Mononuclear cell (primary cell): ENCODE results near the gene MTAP. TPM values are rescaled to one million over a fixed set of nuclear protein-coding genes. Genes with fewer than 3 reads are reported as not detected.

Source experiments
- H3K27me3 ChIP-seq: 2 replicates; pipeline ENCODE4 v1.6.0; 2011; ENCODE audit warnings: low read length, control low read depth; ENCODE audit not compliant: insufficient read depth
- H3K4me1 ChIP-seq: 2 replicates; pipeline ENCODE4 v1.5.1; 2011; ENCODE audit warnings: mild to moderate bottlenecking, low read length, control low read depth; ENCODE audit not compliant: insufficient read depth
- H3K4me3 ChIP-seq: 2 replicates; pipeline ENCODE4 v1.5.1; 2011; ENCODE audit warnings: mild to moderate bottlenecking, low read length, moderate library complexity
- H3K9me3 ChIP-seq: 2 replicates; pipeline ENCODE4 v1.5.1; 2011; ENCODE audit warnings: low read depth, mild to moderate bottlenecking, control low read depth, low read length
- total RNA-seq: library from RNA; depleted of rRNA; stranded (reverse); fragments of >200 nt; gene quantifications from one replicate; pipeline ENCODE4 v1.2.3, GENCODE V29; 2012

MTAP gene
- total RNA-seq, 1 donor, result 11.9 TPM

DNA sequence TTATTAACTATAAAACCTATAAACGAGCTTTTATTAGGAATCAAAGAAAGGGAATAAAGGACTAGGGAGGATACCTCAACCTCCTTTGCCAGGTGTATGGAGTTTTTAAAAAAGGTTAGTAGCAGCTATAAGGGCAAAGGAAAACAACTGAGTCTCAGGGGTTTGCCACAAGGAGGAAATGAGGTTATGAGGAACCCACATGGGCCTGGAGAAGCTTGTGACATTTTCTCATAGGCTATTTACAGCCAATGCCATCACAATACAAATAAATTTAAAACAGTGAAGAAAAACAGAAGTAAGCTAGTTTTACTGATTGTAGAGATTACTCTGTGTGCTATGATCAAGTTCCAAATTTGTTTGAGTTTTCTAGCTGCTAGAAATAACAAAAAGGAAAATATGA, 99.1 kb downstream of the MTAP start:
- H3K27me3 ChIP-seq, result no peaks in the 10 kb centered on the region
- H3K4me1 ChIP-seq, result no peaks in the 10 kb centered on the region
- no peak overlapping the region for H3K4me3 ChIP-seq
- peaks cover 11% of the 10 kb centered on the region for H3K9me3 ChIP-seq

DNA sequence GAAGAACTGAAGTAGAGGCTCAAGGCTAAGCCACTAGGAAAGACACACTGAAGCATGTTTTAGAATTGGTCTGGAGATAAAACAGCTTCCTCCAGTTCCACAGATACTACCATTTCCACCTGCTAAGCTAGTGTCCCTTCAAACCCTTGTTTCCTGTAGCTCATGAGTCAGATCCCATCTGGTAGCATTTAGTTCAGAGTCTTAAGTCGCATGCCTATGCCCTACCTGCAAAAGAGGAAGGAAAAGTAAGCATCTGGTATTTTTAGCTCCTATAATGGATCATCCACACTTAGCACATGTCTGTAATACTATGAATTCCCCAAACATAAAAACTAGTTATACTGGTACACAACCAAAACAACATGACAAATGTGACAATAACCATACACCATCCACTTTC, 99.7 kb downstream of the MTAP start:
- Histone ChIP-seq H3K9me3 (peaks cover 11% of the 10 kb centered on the region), H3K4me1 (no peaks in the 10 kb centered on the region), H3K4me3 (no peak overlapping the region), H3K27me3 (no peaks in the 10 kb centered on the region)

GRCh38 chr9:21903380-21903965, 101.0 kb downstream of the MTAP start:
- Histone ChIP-seq H3K4me1 (no peaks in the 10 kb centered on the region), H3K27me3 (no peaks in the 10 kb centered on the region), H3K9me3 (peaks cover 16% of the 10 kb centered on the region), H3K4me3 (no peak overlapping the region)

DNA sequence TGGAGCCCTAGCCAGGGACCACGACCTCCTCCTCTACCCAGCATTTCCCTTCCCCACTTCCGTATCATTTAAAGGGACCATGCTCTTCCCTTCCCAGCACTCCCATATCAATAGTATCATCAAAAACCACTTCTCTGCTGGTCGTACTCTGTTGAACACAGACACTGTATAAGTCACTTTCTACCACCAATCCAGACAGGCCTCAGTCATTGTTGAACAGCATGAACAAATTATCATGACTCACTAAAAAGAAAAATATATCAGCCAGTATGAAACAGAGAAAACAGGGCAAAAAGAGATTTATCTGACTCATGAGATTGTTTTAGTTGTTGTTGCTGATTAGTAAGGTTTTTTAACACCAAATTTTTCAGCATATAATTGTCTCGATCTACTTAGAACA, 101.9 kb downstream of the MTAP start:
- no peaks in the 10 kb centered on the region for H3K27me3 ChIP-seq
- H3K4me3 ChIP-seq, result no peak overlapping the region
- H3K4me1 ChIP-seq, result no peaks in the 10 kb centered on the region
- H3K9me3 ChIP-seq, result peaks cover 25% of the 10 kb centered on the region

- Histone ChIP-seq H3K4me3 (no peak overlapping the region), H3K4me1 (no peaks in the 10 kb centered on the region), H3K27me3 (no peaks in the 10 kb centered on the region), H3K9me3 (peaks cover 29% of the 10 kb centered on the region)
Measured at GRCh38 chr9:21904776-21905175, 102.3 kb downstream of the MTAP start.

DNA sequence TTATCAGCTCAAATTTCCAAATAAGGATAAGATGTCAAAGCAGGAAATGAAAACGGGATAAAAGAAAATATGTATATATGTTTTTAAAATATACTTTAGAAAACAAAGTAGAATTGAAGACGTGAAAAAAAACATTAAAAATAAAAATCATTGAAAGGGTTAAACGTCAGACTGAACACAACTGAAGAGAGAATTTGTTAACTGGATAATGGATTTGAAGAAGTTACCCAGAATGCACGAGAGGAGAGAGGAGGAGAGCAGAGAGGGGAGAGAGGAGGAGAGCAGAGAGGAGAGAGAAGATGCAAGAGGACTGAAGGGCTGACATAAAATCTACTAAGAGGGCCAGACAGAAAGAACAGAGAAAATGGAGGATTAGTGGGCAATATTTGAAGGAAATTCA, 103.8 kb downstream of the MTAP start:
- Histone ChIP-seq H3K27me3 (no peaks in the 10 kb centered on the region), H3K4me1 (no peaks in the 10 kb centered on the region), H3K9me3 (peaks cover 19% of the 10 kb centered on the region), H3K4me3 (no peak overlapping the region)

DNA sequence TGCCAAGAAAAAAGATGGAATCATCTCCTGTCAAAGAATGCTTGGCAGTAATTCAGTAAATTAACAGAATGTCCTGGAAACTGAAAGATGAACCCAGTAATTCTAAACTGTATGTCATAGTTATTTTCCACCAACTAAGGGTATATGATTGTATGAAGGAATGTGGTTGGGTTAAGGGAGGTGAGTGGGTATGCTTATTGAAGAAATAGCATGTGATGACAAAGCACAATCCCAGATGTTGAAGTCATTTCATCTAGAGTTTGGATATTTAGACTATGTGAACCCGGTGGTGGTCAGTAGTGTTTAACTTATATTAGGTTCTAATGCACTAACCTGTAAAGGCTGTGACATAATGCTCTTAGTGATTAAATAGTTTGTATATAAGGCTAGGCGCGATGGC, 104.4 kb downstream of the MTAP start:
- no peak overlapping the region for H3K4me3 ChIP-seq
- peaks cover 19% of the 10 kb centered on the region for H3K9me3 ChIP-seq
- H3K4me1 ChIP-seq, result no peaks in the 10 kb centered on the region
- H3K27me3 ChIP-seq, result no peaks in the 10 kb centered on the region

DNA sequence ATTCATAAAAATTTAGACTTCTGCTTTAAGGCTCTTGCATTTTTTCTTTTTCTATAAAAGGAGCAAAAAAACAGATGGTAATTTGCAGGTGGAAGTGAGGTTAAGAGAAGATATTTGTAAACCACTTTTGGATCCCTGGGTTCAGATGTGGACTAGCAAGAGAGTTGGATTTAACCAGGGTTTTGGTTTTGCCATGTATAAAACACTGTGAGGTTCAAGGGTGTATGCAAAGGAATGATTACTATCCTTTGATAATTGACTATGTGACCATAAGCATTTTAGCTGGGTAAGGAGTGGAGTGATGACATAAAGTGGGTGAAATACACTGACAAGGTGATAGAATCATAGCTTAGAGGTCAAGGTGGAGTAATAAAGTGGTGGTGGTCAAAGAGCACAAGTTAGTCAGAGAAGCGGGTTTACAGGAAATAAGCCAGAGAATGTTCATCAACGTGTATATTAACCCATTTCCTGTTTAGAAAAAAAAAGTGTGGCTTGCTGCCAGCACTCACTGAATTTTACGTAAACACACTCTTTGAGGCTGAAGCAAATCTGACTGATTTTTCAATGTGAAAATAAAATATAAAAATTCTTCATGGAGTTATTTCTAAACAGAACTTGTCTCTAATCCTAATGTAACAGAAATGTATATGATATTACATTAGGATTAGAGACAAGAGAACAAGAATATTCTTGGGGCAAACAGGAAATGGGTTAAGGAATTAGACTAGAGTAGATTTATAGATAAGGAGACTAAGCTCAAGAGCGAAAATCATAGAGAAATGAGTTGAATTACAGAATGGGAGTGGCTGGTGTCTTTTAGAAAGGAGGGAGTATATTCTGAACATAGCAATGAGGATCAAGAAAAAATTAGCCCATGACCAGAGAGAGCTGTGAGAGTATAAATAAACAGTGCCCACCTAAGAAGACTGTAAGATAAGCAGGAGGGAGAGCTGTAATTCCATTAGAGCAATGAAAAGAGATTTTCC, 117.2 kb downstream of the MTAP start:
- no peaks in the 10 kb centered on the region for H3K9me3 ChIP-seq
- no peak overlapping the region for H3K4me3 ChIP-seq

DNA sequence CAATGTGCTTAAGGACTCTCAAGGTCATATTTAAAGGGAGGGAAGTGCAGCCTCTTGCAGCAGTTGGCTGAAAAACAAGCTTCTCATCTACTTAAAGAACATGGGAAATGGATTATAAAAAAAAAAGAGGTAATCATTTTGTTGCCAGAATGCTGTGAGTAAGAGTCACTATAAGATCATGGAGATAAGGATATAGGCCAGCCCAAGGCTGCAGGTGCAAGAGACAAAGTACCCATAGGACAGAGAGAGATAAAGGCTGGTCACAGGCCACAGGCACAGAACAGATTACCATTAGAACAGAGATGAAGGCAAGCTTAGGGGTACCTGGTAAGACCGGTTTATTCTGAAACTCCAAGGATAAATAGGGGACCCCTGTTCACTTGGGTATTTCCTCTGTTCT, 121.3 kb downstream of the MTAP start:
- peaks cover 4% of the 10 kb centered on the region for H3K4me1 ChIP-seq
- no peaks in the 10 kb centered on the region for H3K9me3 ChIP-seq
- no peak overlapping the region for H3K4me3 ChIP-seq
- no peaks in the 10 kb centered on the region for H3K27me3 ChIP-seq

More for the DNA sequence above, 117.2 kb downstream of the MTAP start:
- Histone ChIP-seq H3K4me1 (peaks cover 4% of the 10 kb centered on the region), H3K27me3 (no peaks in the 10 kb centered on the region)

DNA sequence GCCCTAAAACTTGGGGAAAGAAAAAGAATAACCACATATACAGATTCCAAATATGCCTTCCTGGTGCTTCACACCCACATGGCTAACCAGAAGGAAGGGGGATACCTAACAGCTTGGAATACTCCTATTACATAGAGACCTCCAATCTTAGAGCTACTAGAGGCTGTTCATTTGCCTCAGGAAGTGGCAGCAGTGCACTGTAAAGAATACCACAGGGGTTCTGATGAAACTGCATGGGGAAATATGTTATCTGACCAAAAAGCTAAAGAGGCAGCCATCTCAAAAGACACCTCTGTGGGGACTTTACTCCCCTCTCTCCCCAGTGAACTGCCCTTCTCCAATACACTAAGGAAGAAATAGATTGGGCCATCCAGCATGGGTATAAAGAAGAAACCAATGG, 125.3 kb downstream of the MTAP start:
- Histone ChIP-seq H3K27me3 (no peaks in the 10 kb centered on the region), H3K9me3 (no peaks in the 10 kb centered on the region), H3K4me3 (no peak overlapping the region), H3K4me1 (no peaks in the 10 kb centered on the region)

DNA sequence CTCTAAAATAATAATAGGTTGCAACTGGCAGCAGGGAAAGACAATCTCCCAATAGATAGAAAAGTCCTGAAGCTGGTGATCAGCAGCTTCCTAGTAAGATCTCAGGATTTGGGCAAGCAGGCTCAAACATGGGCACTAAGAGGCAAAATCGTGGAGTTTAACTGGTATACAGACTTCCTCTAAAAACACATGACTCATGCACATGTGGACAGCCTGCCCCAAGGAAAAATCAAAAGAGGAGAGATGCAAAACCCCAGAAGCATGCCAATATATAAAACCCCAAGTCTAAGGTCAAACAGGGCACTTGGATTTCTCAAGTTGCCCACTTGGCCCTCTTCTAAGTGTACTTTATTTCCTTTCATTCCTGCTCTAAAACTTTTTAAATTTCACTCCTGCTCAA, 129.0 kb downstream of the MTAP start:
- Histone ChIP-seq H3K27me3 (no peaks in the 10 kb centered on the region), H3K4me3 (no peak overlapping the region), H3K4me1 (no peaks in the 10 kb centered on the region), H3K9me3 (no peaks in the 10 kb centered on the region)

GRCh38 chr9:21933281-21933680, 130.8 kb downstream of the MTAP start:
- Histone ChIP-seq H3K4me3 (no peak overlapping the region), H3K27me3 (no peaks in the 10 kb centered on the region), H3K4me1 (no peaks in the 10 kb centered on the region), H3K9me3 (no peaks in the 10 kb centered on the region)

DNA sequence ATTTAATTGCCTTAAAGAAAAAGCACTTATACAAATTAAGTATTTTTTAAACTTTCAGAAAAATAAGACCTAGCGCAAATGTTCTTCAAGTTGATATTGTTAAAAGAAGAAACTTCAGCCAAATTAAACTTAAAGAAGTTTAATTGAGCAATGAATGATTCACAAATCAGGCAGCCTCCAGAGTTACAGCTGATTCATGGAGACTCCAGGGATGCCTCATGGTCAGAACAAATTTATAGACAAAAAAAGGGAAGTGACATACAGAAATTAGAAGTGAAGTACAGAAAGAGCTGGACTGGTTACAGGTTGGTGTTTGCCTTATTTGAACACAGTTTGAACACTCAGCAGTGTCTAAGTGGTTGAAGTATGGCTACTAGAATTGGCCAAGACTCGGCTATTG, 131.4 kb downstream of the MTAP start:
- Histone ChIP-seq H3K9me3 (no peaks in the 10 kb centered on the region), H3K27me3 (no peaks in the 10 kb centered on the region), H3K4me1 (no peaks in the 10 kb centered on the region), H3K4me3 (no peak overlapping the region)

- Histone ChIP-seq H3K4me3 (no peak overlapping the region), H3K4me1 (no peaks in the 10 kb centered on the region), H3K27me3 (no peaks in the 10 kb centered on the region), H3K9me3 (no peaks in the 10 kb centered on the region)
Measured at GRCh38 chr9:21935631-21936030, 133.2 kb downstream of the MTAP start.

GRCh38 chr9:21936161-21936560, 133.7 kb downstream of the MTAP start:
- H3K9me3 ChIP-seq, result no peaks in the 10 kb centered on the region
- no peaks in the 10 kb centered on the region for H3K4me1 ChIP-seq
- H3K27me3 ChIP-seq, result no peaks in the 10 kb centered on the region
- no peak overlapping the region for H3K4me3 ChIP-seq
